Measurements from ENCODE around the gene PHF1.

- TF ChIP-seq EZH2 (IDR thresholded peaks at IDR 0.05; ENCODE audit: borderline replicate concordance, low read length) = no peak
- no peak for TF ChIP-seq CTCF (IDR thresholded peaks at IDR 0.05; ENCODE audit: low read length)
These were observed 34.3 kb downstream of the PHF1 start for GRCh38 chr6:33445119-33445603.

Measured in OCI-LY1 (cell line).